Renal pelvis (tissue), 4 donors: ENCODE measurements around the gene FLT3LG. TPM values are rescaled to one million over a fixed set of nuclear protein-coding genes. Genes with fewer than 3 reads are reported as not detected.
"Not testable (repeated sequence)": the region's sequence is repeated elsewhere in the genome, so short reads cannot be mapped to it uniquely, and the experiment has no call there.

Experiments used
- DNase-seq: peaks from one replicate; pipeline ENCODE4 v3.0.0-alpha.2; 2013
- polyA plus RNA-seq, 3 donors: library from polyadenylated mRNA; unstranded; fragments of 120-200 nt; gene quantifications; one replicate each; pipeline ENCODE4 v1.2.1, GENCODE V29; 2013; ENCODE audit not compliant: insufficient read length in 3 of 3

The FLT3LG gene
- polyA plus RNA-seq, 3 donors, result 3.1 to 5.1 (median 5.1) TPM

GRCh38 chr19:49461656-49462055, 12.4 kb upstream of the FLT3LG start:
- no peak for DNase-seq

DNA sequence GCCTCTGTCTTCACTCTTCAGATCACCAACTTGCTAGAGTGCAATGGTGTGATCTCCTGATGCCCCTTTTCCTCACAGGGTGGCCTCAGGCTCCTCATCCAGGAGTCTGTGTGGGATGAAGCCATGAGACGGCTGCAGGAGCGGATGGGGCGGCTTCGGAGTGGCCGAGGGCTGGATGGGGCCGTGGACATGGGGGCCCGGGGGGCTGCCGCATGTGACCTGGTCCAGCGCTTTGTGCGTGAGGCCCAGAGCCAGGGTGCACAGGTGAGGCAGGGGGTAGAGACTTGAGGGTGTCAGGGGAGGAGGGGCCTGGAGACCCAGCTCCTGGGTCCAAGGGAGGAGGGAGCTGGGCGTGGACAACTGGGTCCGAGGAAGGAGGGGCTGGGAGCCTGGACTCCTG, 11.5 kb upstream of the FLT3LG start:
- no peak for DNase-seq

DNA sequence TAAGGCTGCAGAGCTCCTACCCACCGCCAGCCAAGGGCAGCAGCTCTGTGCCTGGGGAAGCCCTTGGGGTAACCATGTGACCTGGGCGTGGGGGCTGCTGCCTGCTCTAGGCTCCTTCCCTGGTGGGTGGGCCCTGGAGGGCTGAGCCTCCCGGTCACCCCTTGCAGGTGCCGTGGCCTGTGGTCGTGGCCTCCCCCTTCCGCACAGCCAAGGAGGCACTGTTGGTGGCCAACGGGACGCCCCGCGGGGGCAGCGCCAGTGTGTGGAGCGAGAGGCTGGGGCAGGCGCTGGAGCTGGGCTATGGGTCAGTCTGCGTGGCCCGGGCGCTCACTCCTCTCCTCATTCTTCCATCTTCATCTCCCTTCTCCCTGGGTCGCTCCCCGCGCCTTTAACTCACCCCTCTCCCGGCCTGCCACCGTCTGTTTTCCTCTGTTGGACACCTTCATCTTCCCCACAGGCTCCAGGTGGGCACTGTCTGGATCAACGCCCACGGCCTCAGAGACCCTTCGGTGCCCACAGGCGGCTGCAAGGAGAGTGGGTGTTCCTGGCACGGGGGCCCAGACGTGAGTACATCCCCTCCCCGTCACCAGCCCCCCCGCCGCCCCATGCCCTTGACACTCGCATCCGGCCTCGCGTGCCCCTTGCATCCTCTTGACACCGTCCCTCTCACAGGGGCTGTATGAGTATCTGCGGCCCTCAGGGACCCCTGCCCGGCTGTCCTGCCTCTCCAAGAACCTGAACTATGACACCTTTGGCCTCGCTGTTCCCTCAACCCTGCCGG, 9.9 kb upstream of the FLT3LG start:
- DNase-seq, result no peak

- DNase-seq, result no peak
These were observed 8.6 kb upstream of the FLT3LG start for GRCh38 chr19:49465371-49465770.

DNA sequence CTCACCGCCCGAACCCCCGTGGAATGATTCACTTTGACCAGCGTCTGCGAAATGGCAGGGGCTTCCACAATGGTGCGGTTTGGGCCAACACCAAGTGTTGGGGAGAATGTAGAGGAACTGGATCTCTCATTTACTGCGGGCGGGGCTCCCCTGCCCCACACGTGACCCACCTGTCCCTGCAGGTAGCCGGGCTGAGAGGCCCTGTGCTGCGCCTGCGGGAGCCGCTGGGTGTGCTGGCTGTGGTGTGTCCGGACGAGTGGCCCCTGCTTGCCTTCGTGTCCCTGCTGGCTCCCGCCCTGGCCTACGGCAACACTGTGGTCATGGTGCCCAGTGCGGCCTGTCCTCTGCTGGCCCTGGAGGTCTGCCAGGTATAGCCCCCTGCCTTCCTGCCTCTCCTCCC, 5.8 kb upstream of the FLT3LG start:
- DNase-seq, result no peak

- DNase-seq, result no peak
These were observed 5.1 kb upstream of the FLT3LG start for GRCh38 chr19:49468746-49469447.

- no peak for DNase-seq
These were observed 4.0 kb upstream of the FLT3LG start for GRCh38 chr19:49469828-49470614.

DNA sequence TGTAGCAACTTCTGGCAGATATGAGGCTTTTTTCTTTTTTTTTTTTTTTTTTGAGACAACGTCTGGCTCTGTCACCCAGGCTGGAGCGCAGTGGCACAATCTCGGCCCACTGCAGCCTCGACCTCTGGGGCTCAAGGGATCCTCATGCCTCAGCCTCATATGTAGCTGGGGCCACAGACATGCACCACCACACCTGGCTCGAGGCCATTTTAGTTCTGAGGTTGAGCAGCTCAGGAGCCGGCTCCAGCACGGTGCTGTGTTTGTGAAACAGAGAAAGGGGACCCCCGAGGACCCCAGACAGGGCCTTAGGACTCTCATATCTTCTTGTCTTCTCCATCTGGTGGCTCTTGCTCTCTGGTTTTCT, 3.4 kb upstream of the FLT3LG start:
- no peak for DNase-seq

DNA sequence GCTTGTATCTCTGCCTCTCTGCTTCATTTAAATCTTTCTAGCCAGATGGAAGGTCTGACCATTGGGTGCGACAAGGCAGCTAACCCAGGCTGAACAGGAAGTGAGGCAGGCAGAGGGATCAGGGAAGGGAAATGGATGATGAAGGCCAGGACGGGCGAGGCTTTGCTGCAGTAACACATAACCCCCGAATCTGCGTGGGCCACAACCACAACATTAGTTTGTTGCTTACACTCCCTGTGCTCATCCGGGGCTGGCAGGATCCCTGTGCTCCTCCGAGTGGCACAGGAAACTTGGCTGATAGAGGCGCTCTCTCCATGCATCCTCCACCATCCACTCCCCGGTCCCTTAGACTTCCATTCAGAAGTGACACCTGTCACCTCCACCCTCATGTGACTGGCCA, 1.1 kb upstream of the FLT3LG start:
- no peak for DNase-seq

DNA sequence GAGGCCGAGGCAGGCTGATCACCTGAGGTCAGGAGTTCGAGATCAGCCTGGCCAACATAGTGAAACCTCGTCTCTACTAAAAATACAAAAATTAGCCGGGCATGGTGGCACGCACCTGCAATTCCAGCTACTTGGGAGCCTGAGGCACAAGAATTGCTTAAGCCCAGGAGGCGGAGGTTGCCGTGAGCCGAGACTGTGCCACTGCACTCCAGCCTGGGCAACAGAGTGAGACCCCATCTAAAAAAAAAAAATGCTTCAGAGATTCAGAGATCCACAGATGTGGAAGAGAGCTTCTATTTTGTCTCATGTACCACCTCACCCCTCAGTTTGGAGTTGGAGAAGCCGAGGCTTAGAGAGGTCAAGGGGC, 531 bp upstream of the FLT3LG start:
- DNase-seq, result not testable (repeated sequence)

DNA sequence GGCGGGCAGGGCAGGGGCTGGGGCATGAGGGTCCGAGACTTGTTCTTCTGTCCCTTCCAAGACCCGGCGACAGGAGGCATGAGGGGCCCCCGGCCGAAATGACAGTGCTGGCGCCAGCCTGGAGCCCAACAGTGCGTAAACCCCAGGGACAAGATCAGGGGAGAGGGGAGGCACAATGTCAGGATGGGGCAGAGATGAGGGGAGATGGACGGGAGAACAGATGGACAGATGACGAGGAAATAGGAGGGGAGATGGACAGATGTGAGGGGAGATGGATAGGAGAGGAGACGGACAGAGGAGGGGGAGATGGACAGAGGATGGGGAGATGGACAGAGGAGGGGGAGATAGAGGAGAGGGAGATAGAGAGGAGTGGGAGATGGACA, 518 bp downstream of the FLT3LG start:
- DNase-seq, result no peak

DNA sequence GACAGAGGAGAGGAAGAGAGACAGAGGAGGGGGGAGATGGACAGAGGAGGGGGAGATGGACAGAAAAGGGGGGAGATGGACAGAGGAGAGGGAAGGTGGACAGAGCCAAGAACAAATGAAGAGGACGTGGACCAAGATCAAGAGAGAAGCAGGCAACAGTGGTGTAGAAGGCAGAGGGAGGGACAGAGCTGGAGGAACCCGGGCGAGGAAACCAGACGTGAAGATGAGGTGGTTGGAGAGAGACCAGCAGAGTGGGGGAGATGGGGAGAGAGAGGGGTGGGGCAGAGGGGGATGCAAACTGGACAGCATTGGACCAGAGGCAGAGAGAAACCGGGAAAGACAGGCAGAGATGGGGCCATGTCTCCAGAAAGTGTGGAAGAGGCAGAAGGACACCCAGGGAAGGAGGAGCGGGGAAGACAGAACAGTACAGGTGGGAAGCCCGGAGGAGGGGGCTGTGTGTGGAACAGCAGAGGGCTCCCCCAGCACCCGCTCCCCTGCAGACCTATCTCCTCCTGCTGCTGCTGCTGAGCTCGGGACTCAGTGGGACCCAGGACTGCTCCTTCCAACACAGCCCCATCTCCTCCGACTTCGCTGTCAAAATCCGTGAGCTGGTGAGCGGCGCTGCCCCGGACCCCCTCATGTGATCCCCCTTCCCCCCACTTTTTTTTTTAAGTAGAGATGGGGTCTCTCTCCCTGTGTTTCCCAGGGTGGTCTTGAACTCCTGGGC, 1.3 kb downstream of the FLT3LG start:
- DNase-seq, result no peak

GRCh38 chr19:49475995-49476880, 2.2 kb downstream of the FLT3LG start:
- peak; percentile 75 for DNase-seq

DNA sequence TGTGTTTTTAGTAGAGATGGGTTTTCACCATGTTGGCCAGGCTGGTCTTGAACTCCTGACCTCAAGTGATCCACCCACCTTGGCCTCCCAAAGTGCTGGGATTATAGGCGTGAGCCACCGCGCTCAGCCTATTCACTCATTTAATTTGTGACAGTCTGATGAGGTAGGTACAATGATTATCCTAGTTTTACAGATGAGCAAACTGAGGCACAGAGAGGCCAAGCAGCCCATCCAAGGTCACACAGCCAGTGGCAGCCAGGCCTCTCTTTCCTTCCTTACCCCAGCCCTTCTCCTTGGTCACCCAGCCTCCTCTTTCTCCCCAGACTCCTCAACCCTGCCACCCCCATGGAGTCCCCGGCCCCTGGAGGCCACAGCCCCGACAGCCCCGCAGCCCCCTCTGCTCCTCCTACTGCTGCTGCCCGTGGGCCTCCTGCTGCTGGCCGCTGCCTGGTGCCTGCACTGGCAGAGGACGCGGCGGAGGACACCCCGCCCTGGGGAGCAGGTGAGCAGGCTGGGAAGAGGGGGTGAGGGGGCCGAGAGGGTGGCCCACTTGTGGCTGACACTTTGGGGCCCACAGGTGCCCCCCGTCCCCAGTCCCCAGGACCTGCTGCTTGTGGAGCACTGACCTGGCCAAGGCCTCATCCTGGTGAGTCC, 6.1 kb downstream of the FLT3LG start:
- DNase-seq, result no peak

- DNase-seq, result no peak
These were observed 7.1 kb downstream of the FLT3LG start for GRCh38 chr19:49481020-49481683.

DNA sequence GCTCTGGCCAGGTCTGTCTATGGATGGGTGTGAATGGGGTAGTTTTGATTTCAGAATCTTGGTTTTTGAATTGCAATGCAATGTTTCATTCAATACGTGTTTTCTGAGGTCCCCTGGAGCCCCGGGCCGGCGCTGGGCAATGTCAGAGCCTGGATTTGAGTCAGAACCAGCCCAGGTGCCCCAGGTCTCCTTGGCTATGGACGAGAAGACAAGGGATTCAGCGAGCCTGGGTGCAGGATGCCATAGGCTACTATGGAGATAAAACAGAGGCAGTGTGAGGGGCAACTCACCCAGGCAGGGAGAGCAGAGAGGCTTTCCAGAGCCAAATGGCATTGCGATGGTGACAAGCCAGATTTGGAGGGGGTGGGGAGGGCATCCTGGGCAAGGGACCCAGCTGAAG, 12.2 kb downstream of the FLT3LG start:
- no peak for DNase-seq

DNA sequence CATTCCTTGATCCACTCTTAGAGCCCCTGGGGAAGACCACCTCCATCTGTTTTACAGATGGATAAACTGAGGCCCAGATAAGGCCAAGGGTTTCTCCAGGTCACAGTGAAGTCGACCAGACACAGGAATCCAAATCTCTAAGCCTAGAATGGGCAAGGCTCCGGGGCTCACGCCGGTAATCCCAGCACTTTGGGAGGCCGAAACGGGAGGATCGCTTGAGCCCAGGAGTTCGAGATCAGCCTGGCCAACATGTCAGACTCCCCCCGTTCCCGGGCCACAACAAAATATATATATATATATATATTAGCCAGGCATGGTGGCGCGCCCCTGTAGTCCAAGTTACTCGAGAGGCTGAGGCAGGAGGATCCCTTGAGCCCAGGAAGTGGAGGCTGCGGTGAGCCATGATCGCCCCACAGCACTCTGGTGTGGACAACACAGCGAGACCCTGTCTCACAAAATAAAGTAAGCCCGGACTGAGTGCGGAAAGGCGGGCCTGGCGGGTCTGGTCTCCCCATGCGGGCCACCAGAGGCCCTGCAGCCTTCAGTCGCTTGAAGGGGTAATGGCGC, 12.8 kb downstream of the FLT3LG start:
- no peak for DNase-seq

- peak; percentile 99 for DNase-seq
These were observed 13.4 kb downstream of the FLT3LG start, which contains the start of gene RPL13A for GRCh38 chr19:49487277-49488045. TSS of gene RPL13A (plus strand) at chr19:49487608. CDS start at chr19:49487630, 22 bp downstream.
